CD4-positive, alpha-beta T cell (primary cell): ENCODE data around the gene PTPN5. TPM values are rescaled to one million over a fixed set of nuclear protein-coding genes. Genes with fewer than 3 reads are reported as not detected.

Experiments
- ATAC-seq: fragments of 200-7000 bp; cut with Tn5 transposase; one replicate; pipeline ENCODE4 v1.10.0; 2022; ENCODE audit warnings: mild to moderate bottlenecking; ENCODE audit not compliant: poor library complexity
- CTCF ChIA-PET: fragments of 350-600 bp; sonication (Branson Sonifier 250); formaldehyde crosslinking; loops from one replicate; lab custom pipeline; 2021; ENCODE audit warnings: antibody characterized with exemption, inconsistent platforms; lab: Charles Lee
- POLR2A ChIA-PET: fragments of 350-600 bp; sonication (Branson Sonifier 250); formaldehyde crosslinking; loops from one replicate; lab custom pipeline; 2021; ENCODE audit warnings: antibody characterized with exemption, inconsistent platforms; lab: Charles Lee
- DNase-seq, 14 experiments: peaks; one replicate each; pipeline ENCODE4 v3.0.0-alpha.2; 2013 to 2020; ENCODE audit warnings: mixed read lengths in 2 of 14
- H3K27ac ChIP-seq, 2 donors: one replicate each; pipeline versions ENCODE4 v1.5.1 to v1.7.0; 2013; ENCODE audit warnings: low read length in 2 of 2, low read depth in 1 of 2, mild to moderate bottlenecking in 1 of 2
- H3K27me3 ChIP-seq, 2 experiments: 1 replicate in 1 of 2; 2 replicates in 1 of 2; pipeline versions ENCODE4 v1.6.1 to v1.7.0; 2013; ENCODE audit warnings: low read length in 2 of 2, control low read depth in 1 of 2, mild to moderate bottlenecking in 1 of 2, moderate library complexity in 1 of 2; ENCODE audit not compliant: insufficient read depth in 2 of 2, control insufficient read depth in 1 of 2
- H3K36me3 ChIP-seq: one replicate; pipeline ENCODE4 v1.6.1; 2013; ENCODE audit warnings: low read length, control low read depth; ENCODE audit not compliant: insufficient read depth
- H3K4me1 ChIP-seq: one replicate; pipeline ENCODE4 v1.6.1; 2013; ENCODE audit warnings: low read length, control low read depth; ENCODE audit not compliant: insufficient read depth
- H3K4me3 ChIP-seq: one replicate; pipeline ENCODE4 v1.5.1; 2013; ENCODE audit warnings: mild to moderate bottlenecking, low read length, moderate library complexity
- H3K9me3 ChIP-seq, 2 experiments: 1 replicate in 1 of 2; 2 replicates in 1 of 2; pipeline versions ENCODE4 v1.6.1 to v1.7.0; 2013; ENCODE audit warnings: low read length in 2 of 2, mild to moderate bottlenecking in 2 of 2, control low read depth in 1 of 2, moderate library complexity in 1 of 2; ENCODE audit not compliant: control insufficient read depth in 1 of 2, insufficient read depth in 1 of 2
- H3K27ac Mint-ChIP-seq: one replicate; pipeline ENCODE4 v1.8.0; 2020; ENCODE audit warnings: mixed read lengths
- H3K27me3 Mint-ChIP-seq: one replicate; pipeline ENCODE4 v1.8.0; 2021; ENCODE audit warnings: mixed read lengths
- H3K36me3 Mint-ChIP-seq: one replicate; pipeline ENCODE4 v1.8.0; 2021; ENCODE audit warnings: low read depth, mixed read lengths
- H3K4me1 Mint-ChIP-seq: one replicate; pipeline ENCODE4 v1.8.0; 2021; ENCODE audit warnings: low read depth, mixed read lengths
- H3K4me3 Mint-ChIP-seq: one replicate; pipeline ENCODE4 v1.8.0; 2020; ENCODE audit warnings: mild to moderate bottlenecking, mixed read lengths
- H3K9me3 Mint-ChIP-seq: one replicate; pipeline ENCODE4 v1.8.0; 2020; ENCODE audit warnings: mixed read lengths
- intact Hi-C, 2 experiments: fragments of 100-400 bp; cut with DNase I in 1 of 2; cut with micrococcal nuclease in 1 of 2; formaldehyde crosslinking; loops; one replicate each; pipeline versions ENCODE4 v1.15.1 to v1.9.0; 2023 to 2025; cut with DNase I, micrococcal nuclease
- total RNA-seq, 174 experiments: library from RNA in 2 of 174; stranded (reverse) in 2 of 174; gene quantifications; one replicate each; pipeline ENCODE4 v1.2.3 and lab custom pipeline; 2021 to 2026
- TF ChIP-seq, protein P1 (sequence below): fragments of 200-600 bp; IDR thresholded peaks from one replicate; pipeline ENCODE4 v1.8.0; 2022; ENCODE audit warnings: antibody characterized with exemption, mild to moderate bottlenecking

Gene PTPN5
- total RNA-seq, 2 experiments from 2014 or later = not detected

DNA sequence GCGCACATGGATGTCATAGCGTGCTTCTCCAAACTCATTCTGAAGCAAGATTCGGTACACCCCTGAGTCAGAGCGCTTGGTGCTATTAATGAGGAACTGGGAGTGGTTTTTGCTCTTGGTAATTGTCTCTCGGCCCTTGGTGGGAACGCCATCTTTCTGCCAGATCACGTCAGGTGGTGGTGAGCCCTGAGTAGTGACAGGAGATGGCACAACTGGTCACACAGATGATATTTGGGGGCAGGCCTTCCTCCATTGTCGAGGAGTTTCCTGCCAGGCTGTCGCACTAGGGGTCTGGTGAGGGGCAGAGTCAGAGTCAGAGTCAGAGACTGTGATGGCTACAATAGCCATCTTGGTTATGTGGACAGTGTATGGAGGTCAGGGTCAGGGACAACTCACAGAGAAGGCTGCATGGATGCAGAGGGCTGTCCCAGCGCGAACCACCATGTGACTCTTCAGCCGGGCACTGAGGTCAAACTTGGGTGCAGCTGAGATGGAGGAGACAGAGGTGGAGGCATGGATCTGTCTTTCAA, 83.7 kb downstream of the PTPN5 start:
- peaks cover 26% of the 10 kb centered on the region for H3K4me1 ChIP-seq
- Mint-ChIP-seq H3K9me3 (no peaks in the 10 kb centered on the region), H3K4me3 (peak overlapping the region; percentile 95), H3K4me1 (peaks cover 21% of the 10 kb centered on the region), H3K36me3 (no peaks in the 10 kb centered on the region), H3K27me3 (no peaks in the 10 kb centered on the region), H3K27ac (peak overlapping the region; percentile 82)
- TF ChIP-seq, protein P1, sequence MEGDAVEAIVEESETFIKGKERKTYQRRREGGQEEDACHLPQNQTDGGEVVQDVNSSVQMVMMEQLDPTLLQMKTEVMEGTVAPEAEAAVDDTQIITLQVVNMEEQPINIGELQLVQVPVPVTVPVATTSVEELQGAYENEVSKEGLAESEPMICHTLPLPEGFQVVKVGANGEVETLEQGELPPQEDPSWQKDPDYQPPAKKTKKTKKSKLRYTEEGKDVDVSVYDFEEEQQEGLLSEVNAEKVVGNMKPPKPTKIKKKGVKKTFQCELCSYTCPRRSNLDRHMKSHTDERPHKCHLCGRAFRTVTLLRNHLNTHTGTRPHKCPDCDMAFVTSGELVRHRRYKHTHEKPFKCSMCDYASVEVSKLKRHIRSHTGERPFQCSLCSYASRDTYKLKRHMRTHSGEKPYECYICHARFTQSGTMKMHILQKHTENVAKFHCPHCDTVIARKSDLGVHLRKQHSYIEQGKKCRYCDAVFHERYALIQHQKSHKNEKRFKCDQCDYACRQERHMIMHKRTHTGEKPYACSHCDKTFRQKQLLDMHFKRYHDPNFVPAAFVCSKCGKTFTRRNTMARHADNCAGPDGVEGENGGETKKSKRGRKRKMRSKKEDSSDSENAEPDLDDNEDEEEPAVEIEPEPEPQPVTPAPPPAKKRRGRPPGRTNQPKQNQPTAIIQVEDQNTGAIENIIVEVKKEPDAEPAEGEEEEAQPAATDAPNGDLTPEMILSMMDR = no peak
- H3K36me3 ChIP-seq = no peaks in the 10 kb centered on the region
- peaks cover 0 to 3% of the 10 kb centered on the region in 2 experiments for H3K27me3 ChIP-seq
- DNase-seq (no peak), ATAC-seq (no peak)
- H3K27ac ChIP-seq = no peak overlapping the region
- ChIA-PET POLR2A (interaction anchor here (1.2 to 1.3 kb wide), 2 partner anchors 10 to 14 kb away, joined by 4 read pairs; partner anchors contain the start of gene TMEM86A), CTCF (no interaction called here)
- H3K9me3 ChIP-seq = no peaks in the 10 kb centered on the region
- H3K4me3 ChIP-seq = no peak overlapping the region
- intact Hi-C loops = loop anchor here (5.0 to 10.0 kb wide), 3 partner anchors 36 to 693 kb away; partner anchors contain the start of gene SERGEF (in 1 of the 2)

- peak overlapping the region; percentile 23 to 50 for H3K27ac ChIP-seq
- H3K4me1 Mint-ChIP-seq = peaks cover 21% of the 10 kb centered on the region
- no peaks in the 10 kb centered on the region for H3K36me3 Mint-ChIP-seq
- peaks cover 26% of the 10 kb centered on the region for H3K4me1 ChIP-seq
- intact Hi-C loops = loop anchor here (5.0 to 10.0 kb wide), 3 partner anchors 34 to 692 kb away; partner anchors contain the start of gene SERGEF (in 1 of the 2)
- ChIA-PET CTCF (interaction anchor here (1.4 kb wide), 1 partner anchor 21 kb away, joined by 5 read pairs; no protein-coding TSS in a partner anchor), POLR2A (interaction anchor here (0.6 to 1.6 kb wide), 5 partner anchors 15 to 1629 kb away, joined by 4 to 13 read pairs (median 6); partner anchors contain the start of gene RPS13)
- DNase-seq = peak; percentile 37 to 84 (median 49)
- H3K27ac Mint-ChIP-seq = peak overlapping the region; percentile 82
- peak; percentile 90 for ATAC-seq
- peaks cover 0 to 3% of the 10 kb centered on the region in 2 experiments for H3K27me3 ChIP-seq
- no peaks in the 10 kb centered on the region for H3K36me3 ChIP-seq
- no peaks in the 10 kb centered on the region for H3K9me3 ChIP-seq
- no peaks in the 10 kb centered on the region for H3K9me3 Mint-ChIP-seq
- peak overlapping the region; percentile 61 for H3K4me3 ChIP-seq
- no peaks in the 10 kb centered on the region for H3K27me3 Mint-ChIP-seq
- peak overlapping the region; percentile 95 for H3K4me3 Mint-ChIP-seq
- TF ChIP-seq, protein P1 = no peak
These were observed 85.0 kb downstream of the PTPN5 start for GRCh38 chr11:18706330-18707243.

DNA sequence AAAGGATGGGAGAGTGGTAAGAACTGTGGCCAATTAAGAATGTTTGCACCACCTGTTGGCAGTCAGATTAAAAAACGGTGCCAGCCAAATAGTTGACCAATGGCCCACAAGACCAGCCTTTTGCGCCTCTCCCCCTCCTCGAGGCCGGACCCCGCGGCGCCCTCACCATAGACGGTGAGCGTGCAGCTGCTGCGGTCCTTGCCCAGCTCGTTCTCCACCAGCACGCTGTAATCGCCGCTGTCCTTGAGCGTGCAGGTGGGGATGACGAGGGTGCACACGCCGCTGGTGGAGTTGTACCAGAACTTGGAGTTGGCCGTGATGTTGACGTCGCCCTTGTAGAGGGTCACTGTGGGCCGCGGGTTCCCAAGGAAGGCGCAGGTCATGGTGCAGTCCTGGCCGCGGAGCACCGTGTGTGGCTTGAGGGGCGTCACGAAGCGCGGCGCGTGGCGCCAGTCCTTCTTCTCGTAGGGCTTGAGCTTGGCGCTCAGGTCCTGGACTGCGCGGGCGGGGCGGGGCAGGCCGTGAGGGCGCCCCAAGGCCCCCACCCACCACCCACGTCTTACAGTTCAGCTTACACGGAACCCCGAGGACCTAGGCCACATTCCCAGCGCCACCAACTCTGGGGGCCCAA, 85.8 kb downstream of the PTPN5 start:
- intact Hi-C loops = loop anchor here (5.0 to 10.0 kb wide), 3 partner anchors 33 to 691 kb away; partner anchors contain the start of gene SERGEF (in 1 of the 2)
- H3K4me3 Mint-ChIP-seq = peak overlapping the region; percentile 80
- Histone ChIP-seq H3K4me3 (peak overlapping the region; percentile 61), H3K27me3 (peaks cover 0 to 3% of the 10 kb centered on the region in 2 experiments), H3K27ac (no peak overlapping the region), H3K36me3 (no peaks in the 10 kb centered on the region), H3K4me1 (peaks cover 26% of the 10 kb centered on the region), H3K9me3 (no peaks in the 10 kb centered on the region)
- no peaks in the 10 kb centered on the region for H3K36me3 Mint-ChIP-seq
- H3K27me3 Mint-ChIP-seq = no peaks in the 10 kb centered on the region
- ATAC-seq = peak; percentile 52
- peak in 6 of 14 experiments; percentile 13 to 61 (median 34) for DNase-seq
- ChIA-PET CTCF (interaction anchor here (1.4 to 2.1 kb wide), 2 partner anchors 16 to 22 kb away, joined by 5 to 7 read pairs; no protein-coding TSS in a partner anchor), POLR2A (interaction anchor here (1.2 to 1.6 kb wide), 4 partner anchors 16 to 72 kb away, joined by 4 to 13 read pairs (median 6); no protein-coding TSS in a partner anchor)
- peak overlapping the region; percentile 82 for H3K27ac Mint-ChIP-seq
- TF ChIP-seq, protein P1 = no peak
- peaks cover 21% of the 10 kb centered on the region for H3K4me1 Mint-ChIP-seq
- H3K9me3 Mint-ChIP-seq = no peaks in the 10 kb centered on the region
